Measurements from ENCODE around the gene SLC46A1.

SLC46A1 gene

GRCh38 chr17:28396635-28397239 is 9.3 kb downstream of the SLC46A1 start:
- no peaks in the 10 kb centered on the region for H3K36me3 ChIP-seq (ENCODE audit: insufficient read depth, low read length)
- no peaks in the 10 kb centered on the region for H3K9me3 ChIP-seq (ENCODE audit: control insufficient read depth, insufficient read depth, low read length)
- H3K9ac ChIP-seq (ENCODE audit: low read depth, low read length), result no peak overlapping the region
- peaks cover 7% of the 10 kb centered on the region for H3K4me1 ChIP-seq (ENCODE audit: insufficient read depth, low read length)

GRCh38 chr17:28395968-28396367 is 10.0 kb downstream of the SLC46A1 start:
- Histone ChIP-seq H3K4me1 (ENCODE audit: insufficient read depth, low read length) (peaks cover 4% of the 10 kb centered on the region; the same call in 1 of the 2 replicates), H3K36me3 (ENCODE audit: insufficient read depth, low read length) (no peaks in the 10 kb centered on the region), H3K9ac (ENCODE audit: low read depth, low read length) (no peak overlapping the region), H3K9me3 (ENCODE audit: control insufficient read depth, insufficient read depth, low read length) (no peaks in the 10 kb centered on the region)

GRCh38 chr17:28395426-28395825 is 10.6 kb downstream of the SLC46A1 start:
- Histone ChIP-seq H3K4me1 (ENCODE audit: insufficient read depth, low read length) (peaks cover 4% of the 10 kb centered on the region; the same call in 1 of the 2 replicates), H3K36me3 (ENCODE audit: insufficient read depth, low read length) (no peaks in the 10 kb centered on the region), H3K9ac (ENCODE audit: low read depth, low read length) (no peak overlapping the region), H3K9me3 (ENCODE audit: control insufficient read depth, insufficient read depth, low read length) (no peaks in the 10 kb centered on the region)

- Histone ChIP-seq H3K4me1 (ENCODE audit: insufficient read depth, low read length) (peaks cover 4% of the 10 kb centered on the region; the same call in 1 of the 2 replicates), H3K9ac (ENCODE audit: low read depth, low read length) (no peak overlapping the region), H3K9me3 (ENCODE audit: control insufficient read depth, insufficient read depth, low read length) (no peaks in the 10 kb centered on the region), H3K36me3 (ENCODE audit: insufficient read depth, low read length) (no peaks in the 10 kb centered on the region)
Observed at GRCh38 chr17:28394337-28395116, 11.5 kb downstream of the SLC46A1 start.

- H3K9me3 ChIP-seq (ENCODE audit: control insufficient read depth, insufficient read depth, low read length), result no peaks in the 10 kb centered on the region
- no peak overlapping the region for H3K9ac ChIP-seq (ENCODE audit: low read depth, low read length)
- H3K4me1 ChIP-seq (ENCODE audit: insufficient read depth, low read length), result peaks cover 4% of the 10 kb centered on the region; the same call in 1 of the 2 replicates
- no peaks in the 10 kb centered on the region for H3K36me3 ChIP-seq (ENCODE audit: insufficient read depth, low read length)
Observed at GRCh38 chr17:28392491-28392890, 13.5 kb downstream of the SLC46A1 start.

DNA sequence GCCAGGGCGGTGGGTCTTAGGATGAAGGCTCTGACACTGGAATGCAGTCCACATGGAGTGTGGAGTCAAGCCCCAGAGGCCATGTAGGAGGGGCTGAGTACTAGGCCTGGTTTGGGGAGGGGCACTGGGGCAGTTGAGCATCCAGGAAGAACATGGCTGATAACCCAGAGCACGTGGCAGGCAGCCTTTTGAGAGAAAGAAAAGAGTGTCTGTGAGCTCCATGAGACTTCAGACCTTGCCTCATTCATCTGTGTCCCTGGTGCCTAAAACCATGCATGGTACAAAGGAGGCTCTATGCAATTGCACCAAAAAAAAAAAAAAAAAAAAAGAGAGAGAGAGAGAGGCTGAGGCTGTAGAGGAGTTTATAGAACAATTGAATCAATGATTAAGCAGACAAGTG is 14.6 kb downstream of the SLC46A1 start:
- Histone ChIP-seq H3K4me1 (ENCODE audit: insufficient read depth, low read length) (peaks cover 4% of the 10 kb centered on the region; the same call in 1 of the 2 replicates), H3K9me3 (ENCODE audit: control insufficient read depth, insufficient read depth, low read length) (no peaks in the 10 kb centered on the region), H3K9ac (ENCODE audit: low read depth, low read length) (no peak overlapping the region), H3K36me3 (ENCODE audit: insufficient read depth, low read length) (no peaks in the 10 kb centered on the region)

DNA sequence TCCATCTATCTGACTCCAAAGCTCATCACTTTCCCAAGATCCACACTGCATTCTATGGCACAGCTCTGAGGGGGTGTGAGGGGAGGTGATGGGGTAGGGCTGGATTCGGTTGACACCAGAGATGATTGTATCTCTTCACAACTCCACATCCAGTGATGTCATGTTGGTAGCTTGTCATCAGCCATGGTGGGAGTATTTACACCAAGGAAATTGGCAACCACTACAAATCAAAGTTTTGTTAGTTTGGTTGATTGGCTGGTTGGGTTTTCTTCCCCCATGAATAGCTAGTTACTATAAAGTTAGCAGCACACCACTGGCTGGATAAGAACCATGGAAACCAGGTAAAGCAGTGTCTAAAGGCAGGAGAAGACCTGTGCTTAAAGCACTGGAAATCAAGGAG is 15.0 kb downstream of the SLC46A1 start:
- Histone ChIP-seq H3K36me3 (ENCODE audit: insufficient read depth, low read length) (no peaks in the 10 kb centered on the region), H3K9me3 (ENCODE audit: control insufficient read depth, insufficient read depth, low read length) (no peaks in the 10 kb centered on the region), H3K4me1 (ENCODE audit: insufficient read depth, low read length) (peaks cover 4% of the 10 kb centered on the region; the same call in 1 of the 2 replicates), H3K9ac (ENCODE audit: low read depth, low read length) (no peak overlapping the region)

GRCh38 chr17:28390563-28390962 is 15.4 kb downstream of the SLC46A1 start:
- Histone ChIP-seq H3K9me3 (ENCODE audit: control insufficient read depth, insufficient read depth, low read length) (no peaks in the 10 kb centered on the region), H3K36me3 (ENCODE audit: insufficient read depth, low read length) (no peaks in the 10 kb centered on the region), H3K9ac (ENCODE audit: low read depth, low read length) (no peak overlapping the region), H3K4me1 (ENCODE audit: insufficient read depth, low read length) (peaks cover 4% of the 10 kb centered on the region; the same call in 1 of the 2 replicates)

DNA sequence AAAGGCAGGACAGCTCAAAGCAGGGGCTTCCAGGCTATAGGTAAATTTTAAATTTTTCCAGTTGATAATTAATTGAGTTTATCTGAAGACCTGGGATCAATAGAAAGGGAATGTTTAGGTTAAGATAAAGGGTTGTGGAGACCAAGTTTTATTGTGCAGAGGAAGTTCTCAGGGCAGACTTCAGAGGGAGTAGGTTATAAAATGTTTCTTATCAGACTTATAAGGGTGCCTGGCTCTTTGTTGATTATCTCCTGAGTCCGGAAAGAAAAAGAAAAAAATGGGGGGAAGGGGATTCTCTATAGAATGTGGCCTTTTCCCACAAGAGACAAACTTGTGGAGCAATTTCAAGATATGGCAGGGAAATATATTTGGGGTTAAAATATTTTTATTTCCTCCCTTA is 15.9 kb downstream of the SLC46A1 start:
- H3K9me3 ChIP-seq (ENCODE audit: control insufficient read depth, insufficient read depth, low read length), result no peaks in the 10 kb centered on the region
- no peaks in the 10 kb centered on the region for H3K36me3 ChIP-seq (ENCODE audit: insufficient read depth, low read length)

GRCh38 chr17:28388106-28388505 is 17.9 kb downstream of the SLC46A1 start:
- H3K9ac ChIP-seq (ENCODE audit: low read depth, low read length), result no peak overlapping the region
- H3K9me3 ChIP-seq (ENCODE audit: control insufficient read depth, insufficient read depth, low read length), result no peaks in the 10 kb centered on the region
- no peaks in the 10 kb centered on the region; the same call in 1 of the 2 replicates for H3K4me1 ChIP-seq (ENCODE audit: insufficient read depth, low read length)
- no peaks in the 10 kb centered on the region for H3K36me3 ChIP-seq (ENCODE audit: insufficient read depth, low read length)

More for the DNA sequence above, 15.9 kb downstream of the SLC46A1 start:
- Histone ChIP-seq H3K9ac (ENCODE audit: low read depth, low read length) (no peak overlapping the region), H3K4me1 (ENCODE audit: insufficient read depth, low read length) (peaks cover 4% of the 10 kb centered on the region; the same call in 1 of the 2 replicates)

DNA sequence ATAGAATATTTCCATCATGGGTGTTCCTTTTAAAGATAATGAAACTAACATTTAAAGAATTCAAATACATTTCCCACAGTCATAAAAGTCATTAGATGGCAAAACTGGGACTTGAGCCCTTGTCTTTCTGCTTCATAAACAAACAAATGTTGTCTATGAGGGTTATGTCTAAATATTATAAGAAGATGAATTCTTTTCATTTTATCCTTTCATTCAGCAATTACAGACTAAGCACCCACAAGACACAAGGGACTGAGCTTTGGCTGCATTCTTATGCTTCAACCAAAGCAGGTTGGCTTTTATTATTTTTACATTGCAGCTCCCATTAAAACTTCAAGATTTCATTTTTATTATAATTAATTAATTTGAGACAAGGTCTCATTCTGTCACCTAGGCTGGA is 19.6 kb downstream of the SLC46A1 start:
- Histone ChIP-seq H3K9ac (ENCODE audit: low read depth, low read length) (no peak overlapping the region), H3K36me3 (ENCODE audit: insufficient read depth, low read length) (no peaks in the 10 kb centered on the region), H3K9me3 (ENCODE audit: control insufficient read depth, insufficient read depth, low read length) (no peaks in the 10 kb centered on the region), H3K4me1 (ENCODE audit: insufficient read depth, low read length) (no peaks in the 10 kb centered on the region; the same call in 1 of the 2 replicates)

DNA sequence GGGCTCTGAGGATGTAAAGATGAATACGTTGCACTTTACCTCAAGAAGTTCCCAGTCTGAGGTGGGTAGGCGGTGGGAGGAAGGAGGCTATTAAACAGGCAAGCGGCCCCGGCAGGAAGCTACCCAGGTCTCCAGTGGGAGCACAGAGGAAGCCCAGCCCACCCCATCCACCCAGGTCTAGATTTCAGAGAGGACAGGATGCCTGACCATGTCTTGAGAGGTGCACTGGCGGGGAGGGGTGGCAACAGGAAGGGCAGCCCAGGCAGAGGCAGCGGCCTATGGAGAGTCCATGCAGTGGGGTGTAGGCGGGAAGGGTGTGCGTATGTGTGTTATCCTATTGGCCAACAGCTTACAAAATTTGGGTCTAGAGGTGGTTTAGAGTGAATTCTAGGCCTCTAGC is 20.6 kb downstream of the SLC46A1 start:
- no peaks in the 10 kb centered on the region; the same call in 1 of the 2 replicates for H3K4me1 ChIP-seq (ENCODE audit: insufficient read depth, low read length)
- H3K9ac ChIP-seq (ENCODE audit: low read depth, low read length), result no peak overlapping the region
- H3K36me3 ChIP-seq (ENCODE audit: insufficient read depth, low read length), result no peaks in the 10 kb centered on the region
- H3K9me3 ChIP-seq (ENCODE audit: control insufficient read depth, insufficient read depth, low read length), result no peaks in the 10 kb centered on the region

- H3K4me1 ChIP-seq (ENCODE audit: insufficient read depth, low read length), result no peaks in the 10 kb centered on the region; the same call in 1 of the 2 replicates
- no peaks in the 10 kb centered on the region for H3K9me3 ChIP-seq (ENCODE audit: control insufficient read depth, insufficient read depth, low read length)
- H3K9ac ChIP-seq (ENCODE audit: low read depth, low read length), result peak overlapping the region; percentile 48
- H3K36me3 ChIP-seq (ENCODE audit: insufficient read depth, low read length), result no peaks in the 10 kb centered on the region
Observed at GRCh38 chr17:28385037-28385400, 21.0 kb downstream of the SLC46A1 start.

DNA sequence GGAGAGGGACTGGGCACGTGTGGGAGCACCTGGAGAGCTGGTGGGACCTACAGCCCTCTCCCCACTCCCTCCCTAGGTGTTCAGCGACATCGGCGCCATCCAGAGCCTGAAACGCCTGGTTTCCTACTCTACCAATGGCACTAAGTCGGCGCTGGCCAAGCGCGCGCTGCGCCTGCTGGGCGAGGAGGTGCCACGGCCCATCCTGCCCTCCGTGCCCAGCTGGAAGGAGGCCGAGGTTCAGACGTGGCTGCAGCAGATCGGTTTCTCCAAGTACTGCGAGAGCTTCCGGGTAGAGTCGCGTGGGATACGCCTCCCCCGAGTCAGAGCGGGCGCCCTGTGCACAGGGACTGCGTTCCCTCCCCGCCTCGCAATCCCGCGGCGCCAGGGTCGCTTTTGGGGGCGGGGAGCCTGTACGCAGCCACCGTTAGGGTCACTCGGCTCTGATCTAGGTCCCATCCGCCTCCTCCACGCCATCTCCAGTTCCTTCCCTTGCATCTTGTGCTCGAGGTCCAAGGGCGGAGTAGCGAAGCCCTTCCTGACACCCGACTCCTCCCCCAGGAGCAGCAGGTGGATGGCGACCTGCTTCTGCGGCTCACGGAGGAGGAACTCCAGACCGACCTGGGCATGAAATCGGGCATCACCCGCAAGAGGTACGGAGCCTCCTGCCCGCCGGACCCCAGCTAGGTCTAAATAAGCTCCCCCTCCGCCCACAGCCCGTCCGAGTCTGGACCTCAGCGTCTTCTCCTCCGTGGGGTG is 21.6 kb downstream of the SLC46A1 start:
- Histone ChIP-seq H3K36me3 (ENCODE audit: insufficient read depth, low read length) (no peaks in the 10 kb centered on the region), H3K9ac (ENCODE audit: low read depth, low read length) (peak overlapping the region; percentile 48), H3K4me1 (ENCODE audit: insufficient read depth, low read length) (no peaks in the 10 kb centered on the region; the same call in 1 of the 2 replicates), H3K9me3 (ENCODE audit: control insufficient read depth, insufficient read depth, low read length) (no peaks in the 10 kb centered on the region)

Data from ES-I3 (cell line).